Neutrophil (primary cell): ENCODE results near the gene ATP5ME.
"Not testable (repeated sequence)": the region's sequence is repeated elsewhere in the genome, so short reads cannot be mapped to it uniquely, and the experiment has no call there.

Experiments used
- H3K27ac ChIP-seq: fragments of 200-600 bp; sonication (generic); 2 replicates; pipeline ENCODE4 v1.5.1; 2016; ENCODE audit warnings: mild to moderate bottlenecking, moderate library complexity
- H3K27me3 ChIP-seq: fragments of 200-600 bp; sonication (generic); 2 replicates; pipeline ENCODE4 v1.6.0; 2016; ENCODE audit warnings: mild to moderate bottlenecking
- H3K36me3 ChIP-seq: fragments of 200-600 bp; sonication (generic); 2 replicates; pipeline ENCODE4 v1.5.1; 2017
- H3K4me1 ChIP-seq, 2 experiments: fragments of 200-600 bp in 1 of 2; sonication (generic) in 1 of 2; 1 replicate in 1 of 2; 2 replicates in 1 of 2; pipeline versions ENCODE4 v1.5.1 to v1.6.1; 2013 to 2016; ENCODE audit warnings: low read depth in 1 of 2, low read length in 1 of 2, mild to moderate bottlenecking in 1 of 2, moderate library complexity in 1 of 2; ENCODE audit not compliant: control insufficient read depth in 1 of 2, insufficient read depth in 1 of 2
- H3K4me3 ChIP-seq, 2 experiments: fragments of 200-600 bp in 1 of 2; sonication (generic) in 1 of 2; 1 replicate in 1 of 2; 2 replicates in 1 of 2; pipeline ENCODE4 v1.5.1; 2013 to 2016; ENCODE audit warnings: low read depth in 1 of 2, low read length in 1 of 2, mild to moderate bottlenecking in 1 of 2, moderate library complexity in 1 of 2
- H3K9me3 ChIP-seq: fragments of 200-600 bp; sonication (generic); 2 replicates; pipeline ENCODE4 v1.5.1; 2016
- CTCF ChIP-seq: fragments of 200-600 bp; sonication (generic); IDR thresholded peaks from 2 replicates; pipeline ENCODE4 v1.5.1; 2016; ENCODE audit warnings: antibody characterized with exemption

The ATP5ME gene

DNA sequence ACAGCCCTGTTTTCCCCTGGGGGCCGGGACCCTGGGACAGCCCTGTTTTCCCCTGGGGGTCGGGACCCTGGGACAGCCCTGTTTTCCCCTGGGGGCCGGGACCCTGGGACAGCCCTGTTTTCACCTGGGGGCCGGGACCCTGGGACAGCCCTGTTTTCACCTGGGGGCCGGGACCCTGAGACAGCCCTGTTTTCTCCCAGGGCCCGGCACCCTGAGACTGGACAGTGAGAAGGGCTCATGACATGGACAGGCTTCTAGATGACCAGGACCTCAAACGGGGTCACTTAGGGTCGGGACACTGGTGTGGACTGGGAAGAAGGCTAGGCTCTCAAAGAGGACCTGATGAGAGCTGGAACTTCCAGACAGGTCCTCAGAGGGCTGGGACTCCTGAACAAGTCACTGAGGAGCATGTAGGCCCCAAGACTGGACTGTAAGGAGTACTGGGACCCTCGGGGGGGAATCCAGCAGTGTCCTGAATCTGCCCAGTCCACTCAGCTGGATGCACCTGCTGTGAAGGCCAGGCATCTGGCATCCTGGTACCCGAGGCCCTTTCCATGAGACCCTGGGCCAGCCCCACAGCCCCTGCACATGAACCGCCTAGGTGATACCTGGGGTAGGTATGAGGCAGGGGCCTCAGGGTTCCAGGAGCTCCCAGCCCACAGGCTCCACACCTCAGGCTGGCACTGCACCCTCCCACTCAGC is 34.0 kb upstream of the ATP5ME start:
- TF ChIP-seq CTCF, result no peak
- H3K9me3 ChIP-seq, result no peaks in the 10 kb centered on the region
- H3K27me3 ChIP-seq, result no peaks in the 10 kb centered on the region
- H3K4me1 ChIP-seq, result peaks cover 54 to 70% of the 10 kb centered on the region in 2 experiments
- H3K4me3 ChIP-seq, result peak overlapping the region in 1 of 2 experiments; percentile 18
- H3K27ac ChIP-seq, result peak overlapping the region; percentile 91
- H3K36me3 ChIP-seq, result no peaks in the 10 kb centered on the region

GRCh38 chr4:706834-707598 is 32.9 kb upstream of the ATP5ME start:
- no peak for TF ChIP-seq CTCF
- Histone ChIP-seq H3K27ac (peak overlapping the region; percentile 91), H3K4me3 (peak overlapping the region in 1 of 2 experiments; percentile 8), H3K27me3 (no peaks in the 10 kb centered on the region), H3K36me3 (no peaks in the 10 kb centered on the region), H3K9me3 (no peaks in the 10 kb centered on the region), H3K4me1 (peaks cover 54 to 70% of the 10 kb centered on the region in 2 experiments)

- H3K9me3 ChIP-seq, H3K36me3 ChIP-seq, H3K27me3 ChIP-seq: not testable (repeated sequence)
- Histone ChIP-seq H3K4me3 (peak overlapping the region; percentile 77 to 97), H3K4me1 (peaks cover 54 to 69% of the 10 kb centered on the region in 2 experiments), H3K27ac (peak overlapping the region; percentile 86)
Measured at GRCh38 chr4:706083-706633, 32.1 kb upstream of the ATP5ME start.

DNA sequence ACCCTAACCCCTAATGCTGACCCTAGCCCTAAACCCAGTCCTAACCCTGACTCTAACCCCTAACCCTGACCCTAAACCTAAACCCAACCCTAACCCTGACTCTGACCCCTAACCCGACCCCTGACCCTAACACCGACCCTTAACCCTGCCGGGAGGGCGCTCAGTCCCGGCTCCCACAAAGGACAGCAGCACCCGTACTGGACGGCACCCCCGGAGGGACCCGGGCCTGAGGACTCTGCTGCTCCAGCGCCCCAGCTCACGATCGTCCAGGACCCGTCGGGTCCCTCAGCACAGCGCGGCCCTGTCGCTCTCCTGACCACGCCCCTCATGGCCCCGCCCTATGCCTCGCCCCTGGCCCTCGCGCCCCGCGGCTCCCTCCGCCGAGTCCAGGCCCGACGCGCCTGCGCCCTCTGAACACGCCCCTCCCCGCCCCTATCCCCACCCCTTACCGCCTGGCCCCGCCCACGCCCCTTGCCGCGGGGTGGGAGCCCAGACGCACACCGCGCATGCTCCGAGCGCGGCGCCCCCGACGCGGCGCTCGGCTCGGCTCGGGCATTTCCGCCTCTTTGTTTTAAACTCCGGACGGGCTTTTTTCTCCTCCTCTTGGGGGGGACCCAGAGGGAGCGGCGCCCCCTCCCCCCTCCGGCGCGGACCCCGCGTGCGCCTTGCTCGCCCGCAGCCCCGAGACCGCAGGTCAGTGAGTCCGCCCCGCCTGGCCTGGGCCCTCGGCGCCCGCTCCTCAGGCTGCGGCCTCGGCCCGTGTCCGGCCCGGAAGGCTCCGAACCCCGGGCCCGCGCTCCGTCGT is 31.4 kb upstream of the ATP5ME start, which contains the start of gene PCGF3:
Gene PCGF3, plus strand, starts transcription at position 555 of the 805 bp plus-strand sequence. CDS start 27,849 bp downstream, outside the sequence.
- Histone ChIP-seq H3K27ac (peak within 1 kb of the TSS; percentile 86), H3K9me3 (no peaks in the 10 kb centered on the region), H3K36me3 (no peaks in the 10 kb centered on the region), H3K4me1 (peaks cover 47 to 63% of the 10 kb centered on the region in 2 experiments), H3K27me3 (no peaks in the 10 kb centered on the region), H3K4me3 (peak within 1 kb of the TSS; percentile 77 to 97)
- no peak for TF ChIP-seq CTCF

GRCh38 chr4:704971-705277 is 30.8 kb upstream of the ATP5ME start:
- H3K36me3 ChIP-seq, result no peaks in the 10 kb centered on the region
- peak overlapping the region; percentile 86 for H3K27ac ChIP-seq
- no peaks in the 10 kb centered on the region for H3K9me3 ChIP-seq
- no peak for TF ChIP-seq CTCF
- H3K4me3 ChIP-seq, result peak overlapping the region; percentile 77 to 97
- H3K27me3 ChIP-seq, result no peaks in the 10 kb centered on the region
- H3K4me1 ChIP-seq, result peaks cover 43 to 61% of the 10 kb centered on the region in 2 experiments
